GM23338 (cell line): ENCODE results near the gene PPIL1.

ENCODE experiments used
- CREB1 ChIP-seq: fragments of 250-450 bp; sonication (Bioruptor Pico); IDR thresholded peaks from 2 replicates; pipeline ENCODE4 v1.5.0; 2020; ENCODE audit warnings: low read depth, mild to moderate bottlenecking, moderate library complexity
- CTCF ChIP-seq, 2 experiments: fragments of 200-600 bp in 1 of 2; sonication (generic) in 1 of 2; conservative IDR thresholded peaks; 2 replicates each; pipeline versions ENCODE4 v1.5.1 to v1.6.1; 2016 to 2017; ENCODE audit warnings: antibody characterized with exemption in 2 of 2, low read depth in 2 of 2, mild to moderate bottlenecking in 2 of 2, moderate library complexity in 1 of 2
- EZH2 ChIP-seq: fragments of 200-600 bp; sonication (generic); IDR thresholded peaks from one replicate; pipeline ENCODE4 v1.8.0; 2017; ENCODE audit warnings: antibody characterized with exemption, mild to moderate bottlenecking, low read depth; ENCODE audit not compliant: unreplicated experiment
- EZH2phosphoT487 ChIP-seq: fragments of 200-600 bp; sonication (generic); IDR thresholded peaks from one replicate; pipeline ENCODE4 v1.8.1; 2018; ENCODE audit warnings: antibody characterized with exemption; ENCODE audit not compliant: unreplicated experiment
- JUNB ChIP-seq: IDR thresholded peaks from one replicate; pipeline ENCODE4 v1.6.1; 2016; ENCODE audit warnings: antibody characterized with exemption; ENCODE audit not compliant: unreplicated experiment
- NANOG ChIP-seq: IDR thresholded peaks from 2 replicates; pipeline ENCODE4 v1.6.1; 2016; ENCODE audit warnings: antibody characterized with exemption, borderline replicate concordance
- POLR2AphosphoS5 ChIP-seq: IDR thresholded peaks from 2 replicates; pipeline ENCODE4 v1.6.1; 2016; ENCODE audit warnings: antibody characterized with exemption, low read depth
- REST ChIP-seq: IDR thresholded peaks from one replicate; pipeline ENCODE4 v1.6.1; 2018; ENCODE audit warnings: antibody characterized with exemption; ENCODE audit not compliant: unreplicated experiment
- STAT1 ChIP-seq: IDR thresholded peaks from one replicate; pipeline ENCODE4 v1.6.1; 2016; ENCODE audit warnings: antibody characterized with exemption; ENCODE audit not compliant: unreplicated experiment
- ZNF331 ChIP-seq: fragments of 250-450 bp; sonication (Bioruptor Pico); IDR thresholded peaks from 2 replicates; pipeline ENCODE4 v1.5.0; 2020; ENCODE audit warnings: low read depth, mild to moderate bottlenecking, moderate library complexity

GRCh38 chr6:36820700-36821580, 53.7 kb downstream of the PPIL1 start:
- TF ChIP-seq CTCF (conservative IDR thresholded peaks at IDR 0.05; ENCODE audit: low read depth in 2 of 2) (no peak), REST (no peak), EZH2 (no peak), POLR2AphosphoS5 (no peak), EZH2phosphoT487 (no peak), JUNB (no peak), CREB1 (CRISPR knock-in tag) (no peak), STAT1 (no peak), NANOG (no peak), ZNF331 (CRISPR knock-in tag) (no peak)
